ENCODE results near the gene TRAK2. TPM values are rescaled to one million over a fixed set of nuclear protein-coding genes. Genes with fewer than 3 reads are reported as not detected.

The TRAK2 gene
- total RNA-seq, 1 experiment from 2014 or later: 15.2 TPM

GRCh38 chr2:201467666-201468065 lies 16.4 kb upstream of the TRAK2 start:
- H3K27ac ChIP-seq (ENCODE audit: low read depth, low read length): no peak overlapping the region
- CTCF ChIA-PET: no interaction called here

More at GRCh38 chr2:201467666-201468065, 16.4 kb upstream of the TRAK2 start:
- Histone ChIP-seq H3K4me1 (ENCODE audit: control insufficient read depth in 1 of 2, insufficient read depth in 2 of 2, low read length in 2 of 2) (peaks cover 3 to 28% of the 10 kb centered on the region in 2 experiments), H3K9ac (ENCODE audit: low read length) (no peak overlapping the region), H3K4me3 (replicated peaks in 1 of 2; ENCODE audit: low read depth in 1 of 2, low read length in 2 of 2) (no peak overlapping the region), H3K27me3 (ENCODE audit: insufficient read depth, low read length) (no peaks in the 10 kb centered on the region), H3K36me3 (ENCODE audit: control insufficient read depth in 1 of 2, insufficient read depth in 2 of 2, low read length in 2 of 2) (no peaks in the 10 kb centered on the region), H3K79me2 (ENCODE audit: insufficient read depth, low read length) (no peaks in the 10 kb centered on the region), H3K4me2 (ENCODE audit: low read length) (no peak overlapping the region), H3K9me3 (ENCODE audit: control insufficient read depth in 1 of 2, insufficient read depth in 1 of 2, low read depth in 1 of 2, low read length in 2 of 2) (no peaks in the 10 kb centered on the region), H2AFZ (ENCODE audit: low read depth, low read length, poor library complexity, severe bottlenecking) (no peak overlapping the region), H4K20me1 (ENCODE audit: insufficient read depth) (no peaks in the 10 kb centered on the region), H3K9me2 (ENCODE audit: insufficient read depth) (no peaks in the 10 kb centered on the region; the same call in 1 of the 2 replicates)
- intact Hi-C loops (cut with micrococcal nuclease): no loop called here
- no peak for ATAC-seq
- POLR2A ChIA-PET: no interaction called here
- BruUV-seq (replicated peaks): no TSS peak
- TF ChIP-seq TCF7L2 (IDR thresholded peaks at IDR 0.05; ENCODE audit: borderline replicate concordance, extremely low read depth, insufficient read depth, insufficient read length) (no peak), CEBPB (IDR thresholded peaks at IDR 0.05; ENCODE audit: low read depth) (no peak), FOSL1 (IDR thresholded peaks at IDR 0.05; ENCODE audit: low read depth) (no peak), REST (IDR thresholded peaks at IDR 0.05; ENCODE audit: low read depth) (no peak), YY1 (IDR thresholded peaks at IDR 0.05; ENCODE audit: extremely low read depth, insufficient replicate concordance, low read depth, low read length) (no peak), RAD21 (IDR thresholded peaks at IDR 0.05; ENCODE audit: low read depth) (no peak), POLR2A (IDR thresholded peaks at IDR 0.05; ENCODE audit: borderline replicate concordance, extremely low read depth, insufficient read depth, insufficient read length) (no peak), EZH2 (IDR thresholded peaks at IDR 0.05) (no peak), SIN3A (IDR thresholded peaks at IDR 0.05; ENCODE audit: low read depth) (no peak), ATF3 (IDR thresholded peaks at IDR 0.05) (no peak), SRF (IDR thresholded peaks at IDR 0.05; ENCODE audit: low read depth) (no peak)
- RAD21 ChIA-PET (ENCODE audit: low non-redundant PET in 1 of 2, low total read pairs in 2 of 2, uncharacterized antibody in 2 of 2, unreplicated experiment in 2 of 2): no interaction called here
- no peak for DNase-seq (ENCODE audit: low read depth, low spot score)
